PC-3 (cell line): ENCODE measurements around the gene C3.

Experiments used
- EZH2 ChIP-seq: fragments of 300-600 bp; sonication (generic); IDR thresholded peaks from one replicate; pipeline ENCODE4 v1.6.1; 2017; ENCODE audit warnings: antibody characterized with exemption, mild to moderate bottlenecking, low read length; ENCODE audit not compliant: unreplicated experiment
- TF ChIP-seq, protein P1 (sequence below): fragments of 300-600 bp; sonication (generic); conservative IDR thresholded peaks from 2 replicates; pipeline ENCODE4 v1.5.1; 2017; ENCODE audit warnings: antibody characterized with exemption, low read depth, mild to moderate bottlenecking, low read length

- TF ChIP-seq, protein P1, sequence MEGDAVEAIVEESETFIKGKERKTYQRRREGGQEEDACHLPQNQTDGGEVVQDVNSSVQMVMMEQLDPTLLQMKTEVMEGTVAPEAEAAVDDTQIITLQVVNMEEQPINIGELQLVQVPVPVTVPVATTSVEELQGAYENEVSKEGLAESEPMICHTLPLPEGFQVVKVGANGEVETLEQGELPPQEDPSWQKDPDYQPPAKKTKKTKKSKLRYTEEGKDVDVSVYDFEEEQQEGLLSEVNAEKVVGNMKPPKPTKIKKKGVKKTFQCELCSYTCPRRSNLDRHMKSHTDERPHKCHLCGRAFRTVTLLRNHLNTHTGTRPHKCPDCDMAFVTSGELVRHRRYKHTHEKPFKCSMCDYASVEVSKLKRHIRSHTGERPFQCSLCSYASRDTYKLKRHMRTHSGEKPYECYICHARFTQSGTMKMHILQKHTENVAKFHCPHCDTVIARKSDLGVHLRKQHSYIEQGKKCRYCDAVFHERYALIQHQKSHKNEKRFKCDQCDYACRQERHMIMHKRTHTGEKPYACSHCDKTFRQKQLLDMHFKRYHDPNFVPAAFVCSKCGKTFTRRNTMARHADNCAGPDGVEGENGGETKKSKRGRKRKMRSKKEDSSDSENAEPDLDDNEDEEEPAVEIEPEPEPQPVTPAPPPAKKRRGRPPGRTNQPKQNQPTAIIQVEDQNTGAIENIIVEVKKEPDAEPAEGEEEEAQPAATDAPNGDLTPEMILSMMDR: no peak
- TF ChIP-seq EZH2: no peak
Measured at GRCh38 chr19:6753178-6754031, 33.0 kb upstream of the C3 start.
